IMR-90 (cell line): ENCODE data around the gene POLD4. TPM values are rescaled to one million over a fixed set of nuclear protein-coding genes. Genes with fewer than 3 reads are reported as not detected.

Experiments used
- ATAC-seq: fragments of 200-7000 bp; cut with Tn5 transposase; 2 replicates; pipeline ENCODE4 v1.9.1; 2020; ENCODE audit warnings: low read depth, mild to moderate bottlenecking, moderate library complexity
- BruUV-seq: library from RNA; stranded (reverse); fragments of 400-500 nt; replicated peaks from 2 replicates; lab custom pipeline; 2021; lab: Mats Ljungman, UMichigan
- CTCF ChIA-PET: fragments of 300-600 bp; formaldehyde crosslinking; extraction: SDS; loops from one replicate; lab custom pipeline; 2021; ENCODE audit warnings: antibody characterized with exemption; lab: Yijun Ruan, JAX
- POLR2A ChIA-PET: fragments of 300-600 bp; sonication (Branson Sonifier 250); formaldehyde crosslinking; loops from one replicate; lab custom pipeline; 2022; ENCODE audit warnings: antibody characterized with exemption; ENCODE audit not compliant: unreplicated experiment; lab: Charles Lee
- DNase-seq: peaks from one replicate; pipeline ENCODE4 v3.0.0; 2013
- H2AFZ ChIP-seq: replicated peaks from 2 replicates; pipeline ENCODE3; 2013; ENCODE audit warnings: low read length, mild to moderate bottlenecking; ENCODE audit not compliant: poor library complexity
- H2AK5ac ChIP-seq: 2 replicates; pipeline ENCODE4 v1.6.1; 2013; ENCODE audit warnings: low read depth, low read length, inconsistent platforms
- H2AK9ac ChIP-seq: replicated peaks from 2 replicates; pipeline ENCODE3; 2013; ENCODE audit warnings: mild to moderate bottlenecking, low read depth, low read length, moderate library complexity; ENCODE audit not compliant: poor library complexity
- H2BK120ac ChIP-seq: 2 replicates; pipeline ENCODE4 v1.6.1; 2013; ENCODE audit warnings: low read depth, low read length, inconsistent platforms
- H2BK15ac ChIP-seq: 3 replicates; pipeline ENCODE4 v1.6.1; 2013; ENCODE audit warnings: low read depth, low read length, inconsistent platforms
- H2BK20ac ChIP-seq: 2 replicates; pipeline ENCODE4 v1.6.1; 2013; ENCODE audit warnings: low read depth, mild to moderate bottlenecking, inconsistent platforms, low read length, moderate library complexity
- H2BK5ac ChIP-seq: 2 replicates; pipeline ENCODE4 v1.6.1; 2013; ENCODE audit warnings: mild to moderate bottlenecking, low read depth, low read length, inconsistent platforms; ENCODE audit not compliant: poor library complexity, severe bottlenecking
- H3K14ac ChIP-seq: replicated peaks from 2 replicates; pipeline ENCODE4 v1.6.1; 2013; ENCODE audit warnings: low read depth, low read length, inconsistent platforms
- H3K18ac ChIP-seq: 2 replicates; pipeline ENCODE4 v1.6.1; 2013; ENCODE audit warnings: low read depth, low read length, control low read depth
- H3K23ac ChIP-seq: 2 replicates; pipeline ENCODE4 v1.6.1; 2013; ENCODE audit warnings: low read depth, low read length, inconsistent platforms
- H3K27ac ChIP-seq: 2 replicates; pipeline ENCODE4 v1.5.1; 2013; ENCODE audit warnings: mild to moderate bottlenecking, control low read depth, low read length; ENCODE audit not compliant: insufficient read depth
- H3K27me3 ChIP-seq: 2 replicates; pipeline ENCODE4 v1.6.1; 2013; ENCODE audit warnings: low read length; ENCODE audit not compliant: control insufficient read depth, insufficient read depth
- H3K36me3 ChIP-seq: 2 replicates; pipeline ENCODE4 v1.6.1; 2013; ENCODE audit warnings: low read length, mixed read lengths; ENCODE audit not compliant: control insufficient read depth, insufficient read depth
- H3K4ac ChIP-seq: 2 replicates; pipeline ENCODE4 v1.6.1; 2013; ENCODE audit warnings: low read depth, low read length, inconsistent platforms
- H3K4me1 ChIP-seq: 2 replicates; pipeline ENCODE4 v1.6.1; 2013; ENCODE audit warnings: low read length, mixed read lengths; ENCODE audit not compliant: control insufficient read depth, insufficient read depth
- H3K4me2 ChIP-seq: 2 replicates; pipeline ENCODE4 v1.6.1; 2013; ENCODE audit warnings: low read depth, mild to moderate bottlenecking, control low read depth, low read length, moderate library complexity
- H3K4me3 ChIP-seq: 2 replicates; pipeline ENCODE4 v1.5.1; 2013; ENCODE audit warnings: low read depth, mild to moderate bottlenecking, control low read depth, low read length, moderate library complexity; ENCODE audit not compliant: insufficient read depth
- H3K56ac ChIP-seq: 2 replicates; pipeline ENCODE4 v1.6.1; 2013; ENCODE audit warnings: low read length, inconsistent platforms; ENCODE audit not compliant: insufficient read depth; ENCODE audit errors: extremely low read depth
- H3K79me1 ChIP-seq, 2 experiments: 2 replicates each; pipeline ENCODE4 v1.6.1; 2013; ENCODE audit warnings: low read length in 2 of 2, inconsistent platforms in 1 of 2, low read depth in 1 of 2
- H3K9ac ChIP-seq: 2 replicates; pipeline ENCODE4 v1.6.1; 2013; ENCODE audit warnings: low read depth, low read length, control low read depth
- H3K9me1 ChIP-seq: 2 replicates; pipeline ENCODE4 v1.6.1; 2013; ENCODE audit warnings: low read length, inconsistent platforms; ENCODE audit not compliant: insufficient read depth
- H3K9me3 ChIP-seq: 2 replicates; pipeline ENCODE4 v1.6.1; 2013; ENCODE audit warnings: low read length; ENCODE audit not compliant: control insufficient read depth, insufficient read depth
- H4K20me1 ChIP-seq: 2 replicates; pipeline ENCODE4 v1.6.1; 2013; ENCODE audit warnings: low read length, inconsistent platforms; ENCODE audit not compliant: insufficient read depth
- H4K5ac ChIP-seq: 2 replicates; pipeline ENCODE4 v1.6.1; 2013; ENCODE audit warnings: mild to moderate bottlenecking, low read depth, low read length, control low read depth
- H4K8ac ChIP-seq, 2 experiments: 2 replicates each; pipeline ENCODE4 v1.6.1; 2013; ENCODE audit warnings: low read depth in 2 of 2, low read length in 2 of 2, control low read depth in 1 of 2, inconsistent platforms in 1 of 2
- H4K91ac ChIP-seq: 2 replicates; pipeline ENCODE4 v1.6.1; 2013; ENCODE audit warnings: low read depth, low read length, inconsistent platforms; ENCODE audit not compliant: insufficient read depth
- BHLHE40 ChIP-seq: fragments of 150-350 bp; IDR thresholded peaks from 2 replicates; pipeline ENCODE4 v1.6.1; 2016; ENCODE audit warnings: mild to moderate bottlenecking, low read depth, low read length
- CHD1 ChIP-seq: IDR thresholded peaks from 2 replicates; pipeline ENCODE4 v1.6.1; 2012; ENCODE audit warnings: low read depth, low read length, improper control_type of control experiment
- ELK1 ChIP-seq: fragments of 150-350 bp; IDR thresholded peaks from 2 replicates; pipeline ENCODE4 v1.6.1; 2016; ENCODE audit warnings: low read depth, mild to moderate bottlenecking, low read length, moderate library complexity, borderline replicate concordance
- FOS ChIP-seq: fragments of 150-350 bp; IDR thresholded peaks from 2 replicates; pipeline ENCODE4 v1.6.1; 2016; ENCODE audit warnings: low read depth, low read length
- MAFK ChIP-seq: IDR thresholded peaks from 2 replicates; pipeline ENCODE4 v1.6.1; 2012; ENCODE audit warnings: low read depth, low read length, improper control_type of control experiment
- MAZ ChIP-seq: IDR thresholded peaks from 2 replicates; pipeline ENCODE4 v1.6.1; 2012; ENCODE audit warnings: low read depth, mild to moderate bottlenecking, low read length, improper control_type of control experiment, moderate library complexity, borderline replicate concordance
- MXI1 ChIP-seq: IDR thresholded peaks from 2 replicates; pipeline ENCODE4 v1.6.1; 2012; ENCODE audit warnings: low read depth, mild to moderate bottlenecking, low read length, moderate library complexity, borderline replicate concordance
- NFE2L2 ChIP-seq: fragments of 150-350 bp; IDR thresholded peaks from 2 replicates; pipeline ENCODE4 v1.6.1; 2016; ENCODE audit warnings: low read depth, mild to moderate bottlenecking, low read length
- POLR2A ChIP-seq: IDR thresholded peaks from 2 replicates; pipeline ENCODE4 v1.6.1; 2012; ENCODE audit warnings: mild to moderate bottlenecking, low read depth, low read length
- RAD21 ChIP-seq: IDR thresholded peaks from 2 replicates; pipeline ENCODE4 v1.6.1; 2012; ENCODE audit warnings: low read length, improper control_type of control experiment
- RCOR1 ChIP-seq: IDR thresholded peaks from 2 replicates; pipeline ENCODE4 v1.6.1; 2012; ENCODE audit warnings: mild to moderate bottlenecking, low read length, improper control_type of control experiment; ENCODE audit not compliant: insufficient replicate concordance
- RFX5 ChIP-seq: IDR thresholded peaks from 2 replicates; pipeline ENCODE4 v1.8.0; 2012; ENCODE audit warnings: low read depth, mild to moderate bottlenecking, low read length, moderate library complexity
- SMC3 ChIP-seq: fragments of 150-350 bp; IDR thresholded peaks from 2 replicates; pipeline ENCODE4 v1.6.1; 2016; ENCODE audit warnings: low read depth, mild to moderate bottlenecking, antibody characterized with exemption, low read length, moderate library complexity
- USF2 ChIP-seq: fragments of 150-350 bp; IDR thresholded peaks from 2 replicates; pipeline ENCODE4 v1.6.1; 2017; ENCODE audit warnings: mild to moderate bottlenecking, antibody characterized with exemption, low read length, low read depth
- WGBS, 2 experiments: methylation state at CpG; one replicate each; pipeline versions ENCODE4 v1.1.5 to v1.1.7; 2013; ENCODE audit warnings: missing lambda C conversion rate in 2 of 2; ENCODE audit not compliant: insufficient read length in 1 of 2; ENCODE audit errors: extremely low coverage in 2 of 2; 5-methylcytosine and 5-hydroxymethylcytosine counted together
- dilution Hi-C: fragments of 300-500 bp; cut with HindIII; formaldehyde crosslinking; loops from one replicate; pipeline ENCODE4 v1.14.3; 2018; ENCODE audit warnings: low sequenced_read_pairs; ENCODE audit not compliant: unreplicated experiment
- in situ Hi-C: fragments of 300-500 bp; cut with MboI; formaldehyde crosslinking; loops from 3 replicates; pipeline ENCODE4 v1.14.3; 2019; ENCODE audit warnings: low sequenced_read_pairs, inconsistent platforms, mixed read lengths
- intact Hi-C: fragments of 100-400 bp; cut with micrococcal nuclease; formaldehyde crosslinking; loops from 2 replicates; pipeline ENCODE4 v1.10.0; 2022
- polyA plus RNA-seq, 3 experiments: library from polyadenylated mRNA; depleted of rRNA; stranded (reverse); fragments of >200 nt; gene quantifications; 2 replicates each; pipeline ENCODE4 v1.2.3, GENCODE V29; 2012; ENCODE audit warnings: low replicate concordance in 1 of 3
- total RNA-seq: library from RNA; depleted of rRNA; stranded (reverse); fragments of >200 nt; gene quantifications from 2 replicates; pipeline ENCODE4 v1.2.3, GENCODE V29; 2012
- TF ChIP-seq, protein P1 (sequence below): conservative IDR thresholded peaks from 2 replicates; pipeline ENCODE4 v1.5.1; 2012; ENCODE audit warnings: mild to moderate bottlenecking, low read depth, low read length, improper control_type of control experiment

The POLD4 gene
- total and polyA plus RNA-seq, 2 of the 4 experiments (the other 2 are of a cell fraction) = 46.4 to 133 TPM

GRCh38 chr11:67392183-67392715 is 38.9 kb upstream of the POLD4 start:
- WGBS, 2 experiments = 6% methylated on average over 6 of the region's 31 CpGs; no CpG with 5 or more reads in 1 of the 2 experiments
- no TSS peak for BruUV-seq
- intact Hi-C loops = no loop called here
- TF ChIP-seq MXI1 = no peak
- TF ChIP-seq USF2 = no peak
- no peak for TF ChIP-seq MAFK
- TF ChIP-seq SMC3 = no peak
- no peak for TF ChIP-seq CHD1
- TF ChIP-seq BHLHE40 = no peak
- TF ChIP-seq RCOR1 = no peak
- TF ChIP-seq, protein P1, sequence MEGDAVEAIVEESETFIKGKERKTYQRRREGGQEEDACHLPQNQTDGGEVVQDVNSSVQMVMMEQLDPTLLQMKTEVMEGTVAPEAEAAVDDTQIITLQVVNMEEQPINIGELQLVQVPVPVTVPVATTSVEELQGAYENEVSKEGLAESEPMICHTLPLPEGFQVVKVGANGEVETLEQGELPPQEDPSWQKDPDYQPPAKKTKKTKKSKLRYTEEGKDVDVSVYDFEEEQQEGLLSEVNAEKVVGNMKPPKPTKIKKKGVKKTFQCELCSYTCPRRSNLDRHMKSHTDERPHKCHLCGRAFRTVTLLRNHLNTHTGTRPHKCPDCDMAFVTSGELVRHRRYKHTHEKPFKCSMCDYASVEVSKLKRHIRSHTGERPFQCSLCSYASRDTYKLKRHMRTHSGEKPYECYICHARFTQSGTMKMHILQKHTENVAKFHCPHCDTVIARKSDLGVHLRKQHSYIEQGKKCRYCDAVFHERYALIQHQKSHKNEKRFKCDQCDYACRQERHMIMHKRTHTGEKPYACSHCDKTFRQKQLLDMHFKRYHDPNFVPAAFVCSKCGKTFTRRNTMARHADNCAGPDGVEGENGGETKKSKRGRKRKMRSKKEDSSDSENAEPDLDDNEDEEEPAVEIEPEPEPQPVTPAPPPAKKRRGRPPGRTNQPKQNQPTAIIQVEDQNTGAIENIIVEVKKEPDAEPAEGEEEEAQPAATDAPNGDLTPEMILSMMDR = no peak
- no peak for TF ChIP-seq NFE2L2
- no peak for TF ChIP-seq MAZ
- TF ChIP-seq FOS = no peak
- TF ChIP-seq POLR2A = no peak
- TF ChIP-seq RFX5 = no peak
- no peak for TF ChIP-seq RAD21
- no peak for TF ChIP-seq ELK1

More at GRCh38 chr11:67392183-67392715, 38.9 kb upstream of the POLD4 start:
- H3K9ac ChIP-seq = peak overlapping the region; percentile 48
- no peak overlapping the region for H4K91ac ChIP-seq
- no peak overlapping the region; the same call in 1 of the 2 replicates for H2AK5ac ChIP-seq
- no peak overlapping the region for H4K5ac ChIP-seq
- peaks cover 10 to 30% of the 10 kb centered on the region in 2 experiments; a peak in 3 of 4 replicates for H3K79me1 ChIP-seq
- CTCF ChIA-PET = interaction anchor here (1.0 to 1.2 kb wide), 2 partner anchors 10 kb away, joined by 4 to 8 read pairs; no protein-coding TSS in a partner anchor
- H3K27me3 ChIP-seq = no peaks in the 10 kb centered on the region; the same call in 1 of the 2 replicates
- H2BK120ac ChIP-seq = no peak overlapping the region
- H2AK9ac ChIP-seq = peak overlapping the region; percentile 83
- H3K4me1 ChIP-seq = peaks cover 3% of the 10 kb centered on the region
- H2BK5ac ChIP-seq = no peak overlapping the region
- no peak overlapping the region; the same call in 1 of the 2 replicates for H3K14ac ChIP-seq
- H2BK20ac ChIP-seq = no peak overlapping the region
- DNase-seq (no peak), ATAC-seq (peak; percentile 25)
- peak overlapping the region; percentile 93 for H3K4me3 ChIP-seq
- H3K18ac ChIP-seq = no peak overlapping the region
- H3K27ac ChIP-seq = peak overlapping the region; percentile 51; the same call in 1 of the 2 replicates
- H3K23ac ChIP-seq = peak overlapping the region; percentile 38; the same call in 1 of the 2 replicates
- in situ Hi-C loops = no loop called here
- no peaks in the 10 kb centered on the region; the same call in 1 of the 2 replicates for H3K9me1 ChIP-seq
- POLR2A ChIA-PET = interaction anchor here (1.3 kb wide), 1 partner anchor 38 kb away, joined by 3 read pairs; no protein-coding TSS in a partner anchor
- dilution Hi-C loops = no loop called here
- H2AFZ ChIP-seq = peak overlapping the region; percentile 99
- H3K36me3 ChIP-seq = peaks cover 12% of the 10 kb centered on the region; the same call in 1 of the 2 replicates
- H4K20me1 ChIP-seq = peaks cover 5% of the 10 kb centered on the region; the same call in 1 of the 2 replicates
- H3K4ac ChIP-seq = peak overlapping the region; percentile 41; the same call in 1 of the 2 replicates
- no peak overlapping the region for H2BK15ac ChIP-seq
- H4K8ac ChIP-seq = no peak overlapping the region
- H3K56ac ChIP-seq = no peak overlapping the region
- H3K9me3 ChIP-seq = no peaks in the 10 kb centered on the region
- H3K4me2 ChIP-seq = peak overlapping the region; percentile 90
